Measurements from ENCODE around the gene EXOC6B.

- TF ChIP-seq YY1 (IDR thresholded peaks at IDR 0.05; ENCODE audit: insufficient read depth, insufficient read length) (no peak), ZNF274 (IDR thresholded peaks at IDR 0.05; ENCODE audit: low read depth, low read length) (no peak)
Measured at GRCh38 chr2:72148837-72149555, 676.8 kb downstream of the EXOC6B start.

Measured in NT2/D1 (cell line).